GM12864 (cell line): ENCODE data around the gene EVA1B.

Experiments
- DNase-seq: peaks from one replicate; pipeline ENCODE4 v3.0.0-alpha.2; 2011; ENCODE audit warnings: low read depth
- H3K4me3 ChIP-seq: 2 replicates; pipeline ENCODE4 v1.5.1; 2011; ENCODE audit warnings: mild to moderate bottlenecking, low read depth, low read length, control low read depth
- TF ChIP-seq, protein P1 (sequence below): IDR thresholded peaks from 2 replicates; pipeline ENCODE4 v1.5.1; 2011; ENCODE audit warnings: low read depth, mild to moderate bottlenecking, moderate library complexity, low read length, control low read depth, inconsistent platforms; ENCODE audit errors: missing control alignments

Gene EVA1B

DNA sequence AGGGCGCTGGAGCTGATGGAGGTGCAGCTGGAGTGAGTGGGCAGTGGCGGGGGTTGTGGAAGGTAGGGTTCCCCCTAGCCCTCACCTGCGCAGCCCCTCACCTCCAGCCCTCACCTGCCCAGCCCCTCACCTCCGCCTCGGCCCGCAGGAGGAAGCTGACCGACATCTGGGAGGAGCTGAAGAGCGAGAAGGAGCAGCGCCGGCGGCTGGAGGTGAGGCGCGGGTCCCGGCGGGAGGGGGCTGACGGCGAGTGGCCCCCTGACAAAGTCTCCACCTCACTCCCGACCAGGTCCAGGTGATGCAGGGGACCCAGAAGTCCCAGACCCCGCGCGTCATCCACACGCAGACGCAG lies 2.7 kb downstream of the EVA1B start:
- DNase-seq = no peak
- TF ChIP-seq, protein P1, sequence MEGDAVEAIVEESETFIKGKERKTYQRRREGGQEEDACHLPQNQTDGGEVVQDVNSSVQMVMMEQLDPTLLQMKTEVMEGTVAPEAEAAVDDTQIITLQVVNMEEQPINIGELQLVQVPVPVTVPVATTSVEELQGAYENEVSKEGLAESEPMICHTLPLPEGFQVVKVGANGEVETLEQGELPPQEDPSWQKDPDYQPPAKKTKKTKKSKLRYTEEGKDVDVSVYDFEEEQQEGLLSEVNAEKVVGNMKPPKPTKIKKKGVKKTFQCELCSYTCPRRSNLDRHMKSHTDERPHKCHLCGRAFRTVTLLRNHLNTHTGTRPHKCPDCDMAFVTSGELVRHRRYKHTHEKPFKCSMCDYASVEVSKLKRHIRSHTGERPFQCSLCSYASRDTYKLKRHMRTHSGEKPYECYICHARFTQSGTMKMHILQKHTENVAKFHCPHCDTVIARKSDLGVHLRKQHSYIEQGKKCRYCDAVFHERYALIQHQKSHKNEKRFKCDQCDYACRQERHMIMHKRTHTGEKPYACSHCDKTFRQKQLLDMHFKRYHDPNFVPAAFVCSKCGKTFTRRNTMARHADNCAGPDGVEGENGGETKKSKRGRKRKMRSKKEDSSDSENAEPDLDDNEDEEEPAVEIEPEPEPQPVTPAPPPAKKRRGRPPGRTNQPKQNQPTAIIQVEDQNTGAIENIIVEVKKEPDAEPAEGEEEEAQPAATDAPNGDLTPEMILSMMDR = no peak
- peak overlapping the region; percentile 5; the same call in 1 of the 2 replicates for H3K4me3 ChIP-seq

DNA sequence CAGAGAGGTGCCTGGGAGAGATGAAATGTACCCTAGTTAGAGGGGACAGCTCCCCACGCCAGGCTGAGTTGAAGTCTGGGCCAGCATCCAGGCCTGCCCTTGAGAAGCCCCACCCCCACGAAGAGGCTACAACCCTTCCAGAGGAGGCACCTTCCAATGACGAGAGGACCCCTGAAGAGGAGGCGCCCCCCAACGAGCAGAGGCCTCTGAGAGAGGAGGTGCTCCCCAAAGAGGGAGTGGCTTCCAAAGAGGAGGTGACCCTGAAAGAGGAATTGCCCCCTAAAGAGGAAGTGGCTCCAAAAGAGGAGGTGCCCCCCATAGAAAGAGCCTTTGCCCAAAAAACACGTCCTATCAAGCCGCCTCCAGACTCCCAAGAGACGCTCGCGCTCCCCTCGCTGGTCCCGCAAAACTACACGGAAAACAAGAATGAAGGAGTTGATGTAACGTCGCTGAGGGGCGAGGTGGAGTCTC lies 3.1 kb downstream of the EVA1B start:
- no peak for DNase-seq
- no peak overlapping the region for H3K4me3 ChIP-seq
- TF ChIP-seq, protein P1 = no peak

DNA sequence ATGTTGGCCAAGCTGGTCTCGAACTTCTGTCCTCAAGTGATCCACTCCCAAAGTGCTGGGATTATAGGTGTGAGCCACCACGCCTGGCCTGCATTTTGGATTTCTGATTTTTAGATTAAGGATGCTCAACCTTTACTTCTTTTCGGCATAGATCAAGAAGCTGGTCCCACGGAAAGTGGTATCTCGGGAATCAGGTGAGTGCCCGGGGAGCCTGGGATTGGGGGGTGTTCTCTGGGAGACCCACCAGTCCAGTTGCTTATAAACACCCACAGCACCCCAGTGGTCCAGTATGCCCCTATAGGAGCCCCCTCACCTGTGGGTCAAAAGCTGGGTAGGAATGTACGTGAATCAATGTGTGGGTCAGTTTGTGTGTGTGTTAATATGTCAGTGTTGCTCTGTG lies 14.0 kb downstream of the EVA1B start:
- no peak overlapping the region for H3K4me3 ChIP-seq
- no peak for DNase-seq
- TF ChIP-seq, protein P1 = no peak

DNA sequence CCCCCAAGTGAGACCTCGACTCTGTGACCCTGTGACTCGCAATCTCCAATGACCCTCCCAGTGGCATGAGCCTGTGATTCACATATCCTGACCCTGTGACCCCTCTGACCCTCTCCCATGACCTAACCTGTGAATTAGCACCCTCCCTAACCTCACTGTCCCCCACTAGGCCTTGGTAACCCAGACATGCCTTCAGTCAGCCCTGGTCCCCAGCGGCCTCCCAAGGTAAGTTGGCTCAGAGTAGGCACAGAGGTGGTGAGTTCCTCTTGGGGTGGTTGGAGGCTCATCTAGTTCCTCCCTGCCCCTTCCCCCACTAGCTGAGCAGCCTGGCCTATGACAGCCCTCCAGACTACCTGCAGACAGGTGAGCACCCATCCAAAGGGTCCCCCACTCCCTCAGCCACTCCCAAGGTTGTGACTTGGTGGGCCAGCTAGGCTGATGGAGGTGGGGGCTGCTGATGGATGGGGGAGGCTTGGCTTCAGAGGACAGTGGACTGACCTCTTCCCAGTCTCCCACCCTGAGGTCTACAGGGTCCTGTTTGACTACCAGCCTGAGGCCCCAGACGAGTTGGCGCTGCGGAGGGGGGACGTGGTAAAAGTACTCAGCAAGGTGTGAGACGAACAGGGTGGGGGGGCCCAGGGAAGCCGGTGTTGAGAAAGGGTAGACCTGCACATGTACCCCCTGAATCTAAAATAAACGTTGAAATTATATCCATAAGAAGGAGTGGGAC lies 15.7 kb downstream of the EVA1B start:
- TF ChIP-seq, protein P1 = no peak
- peak overlapping the region; percentile 66 for H3K4me3 ChIP-seq
- no peak for DNase-seq

DNA sequence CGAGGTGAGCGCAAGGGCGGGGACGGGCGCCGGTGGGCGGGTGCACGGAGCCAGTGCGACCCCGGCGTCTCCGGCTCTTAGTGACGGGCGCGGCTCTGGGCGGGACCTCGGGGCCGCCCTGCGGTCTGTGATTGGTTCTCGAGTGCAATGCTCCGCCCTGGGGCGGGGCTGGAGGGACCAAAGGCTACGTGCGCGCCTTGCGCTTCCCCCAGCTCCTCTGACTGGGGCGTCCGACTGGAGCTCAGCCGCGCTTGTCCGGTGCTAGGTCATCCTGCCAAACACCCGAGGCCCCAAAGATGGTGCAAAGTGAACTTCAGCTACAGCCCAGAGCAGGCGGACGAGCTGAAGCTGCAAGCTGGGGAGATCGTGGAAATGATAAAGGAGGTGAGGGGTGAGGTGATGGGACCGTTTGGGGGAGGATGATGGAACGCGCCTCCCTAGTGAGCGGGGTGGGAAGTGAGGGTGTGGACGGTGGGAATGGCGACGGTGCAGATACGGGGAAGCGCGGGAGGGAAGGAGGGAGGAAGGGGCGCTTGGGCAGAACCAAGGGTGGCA lies 16.5 kb downstream of the EVA1B start:
- peak; percentile 81 for DNase-seq
- H3K4me3 ChIP-seq = peak overlapping the region; percentile 66
- TF ChIP-seq, protein P1 = no peak

DNA sequence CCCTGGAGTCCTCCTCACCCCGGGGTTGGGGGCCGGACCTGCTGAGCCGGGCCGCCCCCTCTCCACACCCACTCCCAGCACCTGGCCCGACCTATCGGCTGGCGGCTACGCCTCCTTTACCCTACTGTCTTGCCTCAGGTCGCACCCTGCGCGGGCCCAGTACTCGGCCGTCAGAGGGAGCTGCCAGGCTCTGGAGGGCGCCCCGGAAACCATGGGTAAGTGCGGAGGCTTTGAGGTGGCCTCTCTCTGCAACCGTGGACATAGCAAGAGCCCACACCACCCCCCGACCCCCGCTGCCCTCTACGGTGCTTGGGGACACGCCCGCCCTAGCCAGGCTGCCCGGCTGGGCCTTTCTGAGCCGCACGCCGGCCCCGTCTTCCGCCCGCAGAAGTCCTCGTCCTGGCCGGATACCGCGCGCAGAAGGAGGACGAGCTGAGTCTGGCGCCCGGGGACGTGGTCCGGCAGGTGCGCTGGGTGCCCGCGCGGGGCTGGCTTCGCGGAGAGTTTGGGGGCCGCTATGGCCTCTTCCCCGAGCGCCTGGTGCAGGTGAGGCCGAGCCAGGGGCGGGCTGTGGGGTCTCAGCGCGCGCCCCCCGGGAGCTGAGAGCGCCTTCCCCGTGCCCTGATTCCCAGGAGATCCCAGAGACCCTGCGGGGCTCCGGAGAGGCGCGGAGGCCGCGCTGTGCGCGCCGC lies 17.1 kb downstream of the EVA1B start, which contains the start of gene SH3D21:
Gene SH3D21 (plus strand): TSS at position 159 of the 692 bp plus-strand sequence. CDS start 53 bp downstream, at position 212.
- TF ChIP-seq, protein P1 = no peak
- no peak for DNase-seq
- H3K4me3 ChIP-seq = peak within 1 kb of the TSS; percentile 66
